ENCODE measurements around the gene SEMA7A.

The SEMA7A gene

DNA sequence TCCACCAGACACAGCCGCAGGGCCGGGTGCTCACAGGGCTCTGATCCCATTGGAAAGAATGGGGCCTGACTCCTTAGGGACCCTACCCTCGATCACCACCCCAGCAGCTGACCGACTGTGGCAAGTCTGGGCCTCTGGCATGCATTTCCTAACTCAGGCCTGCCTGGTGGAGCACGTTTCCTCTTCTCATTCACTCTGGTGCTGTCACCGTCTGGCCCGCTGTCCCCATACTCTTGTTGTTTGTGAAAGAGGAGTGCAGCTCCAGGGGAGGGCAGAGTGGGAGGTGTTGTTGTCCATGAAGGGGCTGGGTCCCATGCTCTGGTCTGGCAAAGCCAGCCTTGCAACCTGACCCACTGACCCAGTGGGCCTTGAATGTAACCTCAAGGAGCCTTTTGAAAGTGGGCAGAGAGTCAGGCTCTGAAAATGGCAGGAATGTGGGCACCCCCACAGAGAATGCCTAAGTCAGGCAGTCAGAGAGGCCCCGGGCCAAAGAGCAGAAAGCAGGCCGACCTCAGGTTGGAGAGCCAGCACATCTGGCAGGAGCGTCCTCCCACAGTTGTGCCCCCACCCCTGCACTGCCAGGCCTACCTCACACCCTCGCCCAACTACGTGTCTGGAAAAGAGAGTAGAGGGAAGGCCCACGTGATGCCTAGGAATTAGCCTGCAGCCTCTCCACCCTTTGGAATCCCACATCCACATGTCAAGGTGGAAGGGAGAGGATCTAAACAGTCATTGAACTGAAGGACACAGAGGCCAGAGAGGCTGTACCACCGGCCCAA, 10.9 kb downstream of the SEMA7A start:
- TF ChIP-seq TAF1 (IDR thresholded peaks at IDR 0.05; ENCODE audit: low read depth) (no peak), EP300 (IDR thresholded peaks at IDR 0.05; ENCODE audit: borderline replicate concordance) (peak; percentile 86; the same call in 1 of the 2 replicates), EGR1 (IDR thresholded peaks at IDR 0.05) (no peak), NFIC (IDR thresholded peaks at IDR 0.05) (peak; percentile 91), CREB1 (IDR thresholded peaks at IDR 0.05; ENCODE audit: low read depth) (no peak), CEBPB (IDR thresholded peaks at IDR 0.05) (0 out of 2 replicates have a peak, but pooled peaks have one; percentile 28), TEAD4 (IDR thresholded peaks at IDR 0.05) (peak; percentile 97), YY1 (IDR thresholded peaks at IDR 0.05; ENCODE audit: low read depth) (0 out of 2 replicates have a peak, but pooled peaks have one; percentile 33), FOXM1 (IDR thresholded peaks at IDR 0.05; ENCODE audit: borderline replicate concordance, low read depth) (peak; percentile 51; the same call in 1 of the 2 replicates), ZBTB7A (IDR thresholded peaks at IDR 0.05; ENCODE audit: low read depth) (0 out of 2 replicates have a peak, but pooled peaks have one; percentile 63), TCF12 (IDR thresholded peaks at IDR 0.05; ENCODE audit: low read depth) (peak; percentile 88), RAD21 (IDR thresholded peaks at IDR 0.05; ENCODE audit: low read depth) (no peak; the same call in 1 of the 2 replicates)
- TF ChIP-seq, protein P1, sequence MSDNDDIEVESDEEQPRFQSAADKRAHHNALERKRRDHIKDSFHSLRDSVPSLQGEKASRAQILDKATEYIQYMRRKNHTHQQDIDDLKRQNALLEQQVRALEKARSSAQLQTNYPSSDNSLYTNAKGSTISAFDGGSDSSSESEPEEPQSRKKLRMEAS (IDR thresholded peaks at IDR 0.05) = peak; percentile 58; the same call in 1 of the 2 replicates
- TF ChIP-seq, protein P2, sequence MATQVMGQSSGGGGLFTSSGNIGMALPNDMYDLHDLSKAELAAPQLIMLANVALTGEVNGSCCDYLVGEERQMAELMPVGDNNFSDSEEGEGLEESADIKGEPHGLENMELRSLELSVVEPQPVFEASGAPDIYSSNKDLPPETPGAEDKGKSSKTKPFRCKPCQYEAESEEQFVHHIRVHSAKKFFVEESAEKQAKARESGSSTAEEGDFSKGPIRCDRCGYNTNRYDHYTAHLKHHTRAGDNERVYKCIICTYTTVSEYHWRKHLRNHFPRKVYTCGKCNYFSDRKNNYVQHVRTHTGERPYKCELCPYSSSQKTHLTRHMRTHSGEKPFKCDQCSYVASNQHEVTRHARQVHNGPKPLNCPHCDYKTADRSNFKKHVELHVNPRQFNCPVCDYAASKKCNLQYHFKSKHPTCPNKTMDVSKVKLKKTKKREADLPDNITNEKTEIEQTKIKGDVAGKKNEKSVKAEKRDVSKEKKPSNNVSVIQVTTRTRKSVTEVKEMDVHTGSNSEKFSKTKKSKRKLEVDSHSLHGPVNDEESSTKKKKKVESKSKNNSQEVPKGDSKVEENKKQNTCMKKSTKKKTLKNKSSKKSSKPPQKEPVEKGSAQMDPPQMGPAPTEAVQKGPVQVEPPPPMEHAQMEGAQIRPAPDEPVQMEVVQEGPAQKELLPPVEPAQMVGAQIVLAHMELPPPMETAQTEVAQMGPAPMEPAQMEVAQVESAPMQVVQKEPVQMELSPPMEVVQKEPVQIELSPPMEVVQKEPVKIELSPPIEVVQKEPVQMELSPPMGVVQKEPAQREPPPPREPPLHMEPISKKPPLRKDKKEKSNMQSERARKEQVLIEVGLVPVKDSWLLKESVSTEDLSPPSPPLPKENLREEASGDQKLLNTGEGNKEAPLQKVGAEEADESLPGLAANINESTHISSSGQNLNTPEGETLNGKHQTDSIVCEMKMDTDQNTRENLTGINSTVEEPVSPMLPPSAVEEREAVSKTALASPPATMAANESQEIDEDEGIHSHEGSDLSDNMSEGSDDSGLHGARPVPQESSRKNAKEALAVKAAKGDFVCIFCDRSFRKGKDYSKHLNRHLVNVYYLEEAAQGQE (IDR thresholded peaks at IDR 0.05; ENCODE audit: low read depth) = no peak
- TF ChIP-seq, protein P3, sequence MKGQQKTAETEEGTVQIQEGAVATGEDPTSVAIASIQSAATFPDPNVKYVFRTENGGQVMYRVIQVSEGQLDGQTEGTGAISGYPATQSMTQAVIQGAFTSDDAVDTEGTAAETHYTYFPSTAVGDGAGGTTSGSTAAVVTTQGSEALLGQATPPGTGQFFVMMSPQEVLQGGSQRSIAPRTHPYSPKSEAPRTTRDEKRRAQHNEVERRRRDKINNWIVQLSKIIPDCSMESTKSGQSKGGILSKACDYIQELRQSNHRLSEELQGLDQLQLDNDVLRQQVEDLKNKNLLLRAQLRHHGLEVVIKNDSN (IDR thresholded peaks at IDR 0.05) = peak; percentile 78

DNA sequence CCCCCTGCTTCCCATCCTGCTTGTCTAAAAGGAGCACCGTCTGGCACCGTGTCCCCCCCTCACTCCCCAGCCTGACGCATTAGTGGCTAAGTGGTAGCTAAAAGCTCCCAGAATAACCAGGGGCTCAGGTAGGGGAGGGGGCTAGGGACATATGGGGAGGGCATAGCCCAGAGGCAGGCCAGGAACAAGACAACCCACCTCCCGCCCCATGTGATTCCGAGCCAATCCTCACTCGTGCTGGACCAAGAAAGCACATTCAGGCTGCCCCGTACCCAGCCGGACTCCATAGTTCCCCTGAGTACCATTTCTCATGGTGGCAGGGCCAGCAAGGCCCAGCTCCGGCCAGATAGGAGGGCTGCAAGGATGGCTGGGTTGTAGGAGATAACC, 11.5 kb downstream of the SEMA7A start:
- TF ChIP-seq TEAD4 (IDR thresholded peaks at IDR 0.05) = no peak
- TF ChIP-seq TAF1 (IDR thresholded peaks at IDR 0.05; ENCODE audit: low read depth) = no peak
- no peak for TF ChIP-seq EGR1 (IDR thresholded peaks at IDR 0.05)
- no peak for TF ChIP-seq CREB1 (IDR thresholded peaks at IDR 0.05; ENCODE audit: low read depth)
- no peak for TF ChIP-seq FOXM1 (IDR thresholded peaks at IDR 0.05; ENCODE audit: borderline replicate concordance, low read depth)
- TF ChIP-seq, protein P1 (IDR thresholded peaks at IDR 0.05) = no peak
- no peak for TF ChIP-seq NFIC (IDR thresholded peaks at IDR 0.05)
- no peak for TF ChIP-seq YY1 (IDR thresholded peaks at IDR 0.05; ENCODE audit: low read depth)
- no peak for TF ChIP-seq ZBTB7A (IDR thresholded peaks at IDR 0.05; ENCODE audit: low read depth)
- TF ChIP-seq RAD21 (IDR thresholded peaks at IDR 0.05; ENCODE audit: low read depth) = no peak
- no peak for TF ChIP-seq TCF12 (IDR thresholded peaks at IDR 0.05; ENCODE audit: low read depth)
- TF ChIP-seq, protein P3 (IDR thresholded peaks at IDR 0.05) = no peak
- TF ChIP-seq, protein P2 (IDR thresholded peaks at IDR 0.05; ENCODE audit: low read depth) = no peak
- TF ChIP-seq EP300 (IDR thresholded peaks at IDR 0.05; ENCODE audit: borderline replicate concordance) = no peak
- TF ChIP-seq CEBPB (IDR thresholded peaks at IDR 0.05) = no peak

DNA sequence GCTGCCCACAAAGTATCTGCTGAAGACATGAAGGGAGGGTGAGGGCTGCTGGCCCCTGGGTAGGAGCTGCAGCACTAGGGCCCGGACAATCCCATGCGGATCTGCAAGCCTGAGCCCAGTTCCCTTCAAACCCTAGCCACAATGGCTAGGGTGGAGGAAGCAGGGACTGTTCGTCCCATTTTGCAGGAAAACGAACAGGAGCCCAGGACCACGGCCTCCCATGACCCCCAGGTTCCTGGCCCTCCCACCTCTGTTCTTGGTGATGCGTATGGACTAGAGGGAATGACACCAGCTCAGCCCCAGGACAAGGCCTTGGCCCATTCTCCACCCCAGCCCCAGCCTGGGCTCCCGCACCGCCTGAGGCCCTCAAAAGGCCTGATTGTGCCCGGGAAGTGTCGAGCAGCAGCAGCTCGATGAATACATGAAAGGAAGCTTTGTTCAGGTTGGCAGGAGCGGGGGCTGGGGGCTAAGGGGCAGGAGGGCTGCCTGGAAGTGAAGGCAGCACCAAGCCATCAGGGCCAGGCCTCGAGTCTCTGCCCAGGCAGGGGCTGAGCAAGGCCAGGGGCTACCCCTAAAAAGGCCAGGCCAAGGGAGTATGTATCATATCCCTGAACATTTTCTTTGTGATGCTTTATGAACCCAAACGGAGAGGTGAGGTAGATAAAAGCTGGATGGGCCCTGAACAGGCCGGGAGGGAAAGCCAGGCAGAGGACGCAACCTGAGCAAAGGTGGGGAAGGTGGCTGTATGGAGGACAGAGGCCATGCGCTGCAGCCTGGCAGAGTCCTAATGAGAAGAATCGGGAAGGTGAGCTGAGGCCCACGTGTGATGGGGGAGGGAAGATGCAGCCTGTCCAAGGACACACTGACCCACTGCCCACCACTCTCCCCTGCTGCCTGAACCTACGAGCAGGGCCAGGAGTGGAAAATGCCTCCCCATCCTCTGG, 12.2 kb downstream of the SEMA7A start:
- TF ChIP-seq EGR1 (IDR thresholded peaks at IDR 0.05) (no peak), CREB1 (IDR thresholded peaks at IDR 0.05; ENCODE audit: low read depth) (no peak), FOXM1 (IDR thresholded peaks at IDR 0.05; ENCODE audit: borderline replicate concordance, low read depth) (no peak), RAD21 (IDR thresholded peaks at IDR 0.05; ENCODE audit: low read depth) (no peak), EP300 (IDR thresholded peaks at IDR 0.05; ENCODE audit: borderline replicate concordance) (no peak), TCF12 (IDR thresholded peaks at IDR 0.05; ENCODE audit: low read depth) (no peak), CEBPB (IDR thresholded peaks at IDR 0.05) (no peak), YY1 (IDR thresholded peaks at IDR 0.05; ENCODE audit: low read depth) (no peak)
- TF ChIP-seq, protein P3 (IDR thresholded peaks at IDR 0.05) = no peak
- TF ChIP-seq, protein P1 (IDR thresholded peaks at IDR 0.05) = no peak

Data from Ishikawa (cell line).